Urinary bladder (tissue), 4 donors: ENCODE data around the gene CST4. TPM values are rescaled to one million over a fixed set of nuclear protein-coding genes. Genes with fewer than 3 reads are reported as not detected.
"Not testable (repeated sequence)": the region's sequence is repeated elsewhere in the genome, so short reads cannot be mapped to it uniquely, and the experiment has no call there.

Source experiments
- DNase-seq: peaks from one replicate; pipeline ENCODE4 v3.0.0-alpha.2; 2015; ENCODE audit errors: extremely low spot score
- H3K27ac ChIP-seq: one replicate; pipeline ENCODE4 v1.5.1; 2013; ENCODE audit warnings: low read depth, mild to moderate bottlenecking, moderate library complexity
- H3K36me3 ChIP-seq: one replicate; pipeline ENCODE4 v1.6.1; 2013; ENCODE audit warnings: mild to moderate bottlenecking, moderate library complexity; ENCODE audit not compliant: insufficient read depth
- H3K4me1 ChIP-seq: one replicate; pipeline ENCODE4 v1.6.1; 2013; ENCODE audit warnings: mild to moderate bottlenecking, moderate library complexity; ENCODE audit not compliant: insufficient read depth
- H3K4me3 ChIP-seq: one replicate; pipeline ENCODE4 v1.5.1; 2013; ENCODE audit warnings: low read depth, low read length
- WGBS: extraction: QIAGEN DNeasy Blood & Tissue Kit; methylation state at CpG from one replicate; pipeline ENCODE4 v1.1.7; 2013; 5-methylcytosine and 5-hydroxymethylcytosine counted together
- polyA plus RNA-seq: library from polyadenylated mRNA; stranded (reverse); fragments of 200-250 nt; gene quantifications from one replicate; pipeline ENCODE4 v1.2.3, GENCODE V29; 2013
- total RNA-seq: library from RNA; depleted of rRNA; stranded (reverse); fragments of >200 nt; gene quantifications from one replicate; pipeline ENCODE4 v1.2.3, GENCODE V29; 2014
- donor health status: healthy with polysubstance abuse.
- donor health status: healthy.

CST4 gene
- total and polyA plus RNA-seq, 2 donors: not detected

DNA sequence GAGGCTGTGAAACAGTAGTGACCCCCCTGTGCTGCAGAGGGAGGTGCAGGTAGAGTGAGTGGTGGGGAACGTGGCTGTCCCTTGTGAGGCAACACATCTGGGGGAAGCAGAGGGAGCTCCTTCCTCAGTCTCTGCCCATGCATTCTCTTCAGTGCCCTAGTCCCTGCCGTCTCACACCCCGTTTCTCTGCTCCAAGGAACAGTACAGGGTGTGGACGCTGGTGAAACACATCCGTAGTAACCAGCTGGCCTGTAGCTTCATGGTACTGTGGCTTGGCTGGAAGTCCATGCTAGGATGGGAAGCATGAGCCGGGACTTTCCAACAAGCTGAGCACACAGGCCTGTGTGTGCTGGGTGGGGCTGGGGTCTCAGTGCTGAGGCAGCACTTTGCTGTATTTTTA, 25.7 kb downstream of the CST4 start:
- no peaks in the 10 kb centered on the region for H3K4me1 ChIP-seq
- no peak for DNase-seq
- WGBS: 73% methylated on average over 6 of the region's 6 CpGs
- H3K36me3 ChIP-seq: no peaks in the 10 kb centered on the region
- no peak overlapping the region for H3K4me3 ChIP-seq
- no peak overlapping the region for H3K27ac ChIP-seq

DNA sequence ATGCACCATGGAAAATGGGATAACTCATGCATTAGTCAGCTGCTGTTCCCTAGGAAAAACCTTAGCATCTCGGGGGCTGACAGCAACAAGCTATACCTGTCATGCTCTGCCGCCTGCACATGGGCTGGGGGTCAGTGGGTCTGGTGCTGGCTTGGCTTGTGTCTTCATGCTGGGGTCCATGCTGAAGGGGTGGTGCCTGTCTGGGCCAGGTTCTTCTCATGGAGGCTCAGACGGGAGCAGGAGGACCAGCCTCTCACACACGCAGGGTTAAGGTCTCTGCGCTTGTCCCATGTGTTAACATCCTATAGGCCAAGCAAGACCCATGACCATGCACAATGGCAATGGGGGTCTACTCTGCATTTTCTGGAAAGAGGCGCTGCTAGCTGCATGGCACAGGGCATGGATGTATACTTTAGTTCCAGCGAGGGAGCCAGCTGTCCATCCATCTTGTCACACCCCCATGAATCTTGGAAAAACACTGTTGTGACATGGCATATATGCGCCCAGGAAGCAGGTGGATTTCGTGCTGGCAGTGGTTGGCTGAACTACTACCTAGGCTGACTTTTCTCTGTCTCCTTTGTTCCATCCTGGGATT, 26.5 kb downstream of the CST4 start:
- Histone ChIP-seq H3K4me3 (no peak overlapping the region), H3K27ac (no peak overlapping the region), H3K36me3 (no peaks in the 10 kb centered on the region), H3K4me1 (no peaks in the 10 kb centered on the region)
- DNase-seq: no peak
- WGBS: 94% methylated on average over 9 of the region's 9 CpGs

- Histone ChIP-seq H3K4me3 (no peak overlapping the region), H3K4me1 (no peaks in the 10 kb centered on the region), H3K36me3 (no peaks in the 10 kb centered on the region), H3K27ac (no peak overlapping the region)
- WGBS: 90% methylated on average over 6 of the region's 6 CpGs
- DNase-seq: no peak
Measured at GRCh38 chr20:23661002-23661429, 27.8 kb downstream of the CST4 start.

DNA sequence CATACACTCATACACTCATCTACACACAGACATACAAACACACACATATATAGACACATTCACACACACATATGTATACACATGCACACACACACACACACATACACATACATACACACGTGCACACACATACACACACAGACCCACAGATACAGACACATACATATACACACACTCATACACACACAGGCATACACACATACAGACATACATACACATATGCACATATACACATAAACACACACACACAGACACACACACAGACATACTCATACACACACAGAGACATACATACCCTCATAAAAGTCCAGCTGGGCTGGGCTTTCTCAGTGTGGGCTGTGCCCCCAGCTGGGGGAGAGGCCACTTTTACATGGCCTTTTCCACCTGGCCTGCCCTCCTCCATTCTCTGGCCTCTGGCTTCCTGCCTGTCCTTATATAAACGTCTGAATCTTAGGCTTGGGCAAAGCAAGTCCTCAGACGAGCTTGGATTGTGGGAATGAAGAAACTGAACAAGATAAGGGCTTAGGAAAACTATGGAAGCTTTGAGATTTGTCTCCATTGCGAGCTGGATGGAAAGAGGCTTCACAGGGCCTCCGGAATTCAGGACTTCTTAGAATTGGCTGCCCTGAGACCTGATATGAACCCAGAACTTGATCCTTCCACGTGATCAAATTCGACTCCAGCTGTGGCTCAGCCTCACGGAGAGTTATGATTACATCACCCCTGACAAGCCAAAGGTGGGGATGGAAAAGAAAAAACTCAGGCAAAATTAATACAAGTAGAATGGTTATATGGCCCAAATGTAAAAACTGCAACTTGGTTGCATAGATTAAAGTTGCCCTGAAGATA, 28.6 kb downstream of the CST4 start:
- no peaks in the 10 kb centered on the region for H3K36me3 ChIP-seq
- no peak for DNase-seq
- no peaks in the 10 kb centered on the region for H3K4me1 ChIP-seq
- 33% methylated on average over 8 of the region's 8 CpGs for WGBS
- H3K27ac ChIP-seq: no peak overlapping the region
- no peak overlapping the region for H3K4me3 ChIP-seq

DNA sequence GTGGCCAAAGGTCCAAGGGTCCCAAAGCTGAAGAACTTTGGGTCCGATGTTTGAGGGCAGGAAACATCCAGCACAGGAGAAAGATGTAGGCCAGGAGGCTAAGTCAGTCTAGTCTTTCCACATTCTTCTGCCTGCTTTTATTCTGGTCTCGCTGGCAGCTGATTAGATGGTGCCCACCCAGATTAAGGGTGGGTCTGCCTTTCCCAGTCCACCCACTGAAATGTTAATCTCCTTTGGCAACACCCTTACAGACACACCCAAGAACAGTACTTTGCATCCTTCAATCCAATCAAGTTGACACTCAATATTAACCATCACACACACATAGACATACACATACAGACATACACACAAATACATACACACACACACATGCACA, 29.2 kb downstream of the CST4 start:
- H3K4me1 ChIP-seq, DNase-seq, H3K4me3 ChIP-seq, H3K36me3 ChIP-seq, H3K27ac ChIP-seq: not testable (repeated sequence)
- WGBS: 85% methylated on average over 2 of the region's 2 CpGs

DNA sequence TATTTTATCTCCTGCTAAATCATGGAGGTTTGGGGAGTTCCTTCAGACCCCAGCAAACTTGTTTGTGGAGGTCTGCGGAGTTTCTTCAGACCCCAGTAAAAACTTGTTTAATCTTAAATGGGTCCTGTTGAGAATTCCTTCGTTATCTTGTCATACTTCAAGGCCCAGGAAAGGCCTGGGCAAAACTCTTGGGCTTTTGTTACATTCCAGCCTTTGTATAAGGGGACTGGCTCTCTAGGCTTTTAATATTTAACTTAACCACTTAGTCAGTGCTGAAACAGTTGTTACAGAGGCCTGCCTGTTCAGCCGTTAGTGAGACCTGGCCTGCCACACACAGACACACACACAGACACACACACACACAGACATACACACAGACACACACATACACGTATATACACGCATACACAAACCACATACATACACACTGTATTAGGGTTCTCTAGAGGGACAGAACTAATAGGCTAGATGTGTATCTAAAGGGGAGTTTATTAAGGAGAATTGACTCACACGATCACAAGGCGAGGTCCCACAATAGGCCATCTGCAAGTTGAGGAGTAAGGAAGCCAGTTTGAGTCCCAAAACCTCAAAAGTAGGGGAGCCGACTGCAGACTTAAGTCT, 29.7 kb downstream of the CST4 start:
- WGBS: 90% methylated on average over 8 of the region's 8 CpGs
- Histone ChIP-seq H3K27ac (no peak overlapping the region), H3K4me3 (no peak overlapping the region), H3K36me3 (no peaks in the 10 kb centered on the region), H3K4me1 (no peaks in the 10 kb centered on the region)
- no peak for DNase-seq

DNA sequence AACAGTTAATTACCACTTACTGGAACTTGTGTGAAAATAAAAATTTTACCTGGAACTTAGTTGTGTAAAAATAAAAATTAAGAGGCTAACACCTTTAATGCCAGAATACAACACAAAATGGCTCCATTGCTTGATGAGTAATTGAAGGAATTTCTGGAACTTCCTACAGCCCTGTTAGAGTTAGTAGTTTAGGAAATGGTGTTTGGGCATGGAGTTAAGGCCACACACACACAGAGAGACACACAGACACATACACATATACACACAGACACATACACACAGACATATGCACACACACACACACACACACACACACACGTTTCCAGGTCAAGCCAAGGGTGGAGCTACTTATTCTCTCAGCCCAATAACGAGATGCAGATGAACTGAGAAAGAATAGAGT, 30.5 kb downstream of the CST4 start:
- no peaks in the 10 kb centered on the region for H3K4me1 ChIP-seq
- H3K27ac ChIP-seq: no peak overlapping the region
- no peak overlapping the region for H3K4me3 ChIP-seq
- no peak for DNase-seq
- H3K36me3 ChIP-seq: no peaks in the 10 kb centered on the region
- 66% methylated on average over 2 of the region's 2 CpGs for WGBS

DNA sequence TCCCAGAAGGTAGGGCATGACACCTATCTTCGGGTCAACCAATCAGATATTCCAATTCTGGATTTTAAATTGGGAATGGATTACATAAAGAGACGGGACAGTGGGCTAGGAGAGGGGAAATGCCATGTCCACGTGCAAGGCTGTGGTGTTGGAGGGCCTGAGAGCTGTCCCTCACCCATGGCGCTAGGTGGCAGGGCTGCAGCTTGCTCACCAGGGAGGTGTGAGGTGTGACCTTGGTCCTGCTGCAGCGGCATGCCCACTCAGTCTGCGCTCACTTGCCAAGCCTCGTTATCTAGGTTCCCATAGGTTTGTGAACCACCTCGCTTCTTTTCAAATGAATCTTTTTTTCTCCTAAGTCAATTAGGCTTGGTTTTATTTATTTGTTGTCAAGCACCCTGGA, 31.6 kb downstream of the CST4 start:
- 77% methylated on average over 8 of the region's 8 CpGs for WGBS
- Histone ChIP-seq H3K4me3 (no peak overlapping the region), H3K27ac (no peak overlapping the region), H3K4me1 (no peaks in the 10 kb centered on the region), H3K36me3 (no peaks in the 10 kb centered on the region)
- no peak for DNase-seq

- no peak for DNase-seq
- Histone ChIP-seq H3K4me3 (no peak overlapping the region), H3K4me1 (no peaks in the 10 kb centered on the region), H3K27ac (no peak overlapping the region), H3K36me3 (no peaks in the 10 kb centered on the region)
- 70% methylated on average over 10 of the region's 10 CpGs for WGBS
Measured at GRCh38 chr20:23656372-23656771, 32.5 kb downstream of the CST4 start.

GRCh38 chr20:23655491-23656211, 33.2 kb downstream of the CST4 start:
- Histone ChIP-seq H3K36me3 (no peaks in the 10 kb centered on the region), H3K4me1 (no peaks in the 10 kb centered on the region), H3K27ac (no peak overlapping the region), H3K4me3 (no peak overlapping the region)
- WGBS: 40% methylated on average over 23 of the region's 23 CpGs
- DNase-seq: no peak

GRCh38 chr20:23654717-23655116, 34.1 kb downstream of the CST4 start:
- H3K4me3 ChIP-seq: no peak overlapping the region
- DNase-seq: no peak
- H3K36me3 ChIP-seq: no peaks in the 10 kb centered on the region
- no peaks in the 10 kb centered on the region for H3K4me1 ChIP-seq
- WGBS: 60% methylated on average over 4 of the region's 4 CpGs
- no peak overlapping the region for H3K27ac ChIP-seq

DNA sequence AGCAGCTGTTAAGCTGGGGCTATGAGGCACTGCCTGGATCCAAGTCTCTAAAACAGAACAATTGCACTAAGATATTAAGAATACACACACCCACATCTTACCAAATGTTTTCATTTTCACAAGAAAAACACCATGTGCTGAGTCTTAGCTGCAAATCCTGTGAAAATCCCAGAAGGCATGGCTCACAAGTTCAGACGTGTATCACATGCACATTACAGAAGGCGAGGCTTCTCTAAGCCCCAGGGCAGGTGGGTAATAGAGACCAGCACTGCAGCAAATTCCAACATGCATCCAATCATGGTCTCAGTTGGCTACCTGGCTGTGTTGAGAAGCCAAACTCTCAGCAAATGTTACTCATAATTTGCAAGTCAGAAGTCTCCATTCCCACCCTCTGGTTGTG, 34.8 kb downstream of the CST4 start:
- 55% methylated on average over 2 of the region's 2 CpGs for WGBS
- H3K27ac ChIP-seq: no peak overlapping the region

DNA sequence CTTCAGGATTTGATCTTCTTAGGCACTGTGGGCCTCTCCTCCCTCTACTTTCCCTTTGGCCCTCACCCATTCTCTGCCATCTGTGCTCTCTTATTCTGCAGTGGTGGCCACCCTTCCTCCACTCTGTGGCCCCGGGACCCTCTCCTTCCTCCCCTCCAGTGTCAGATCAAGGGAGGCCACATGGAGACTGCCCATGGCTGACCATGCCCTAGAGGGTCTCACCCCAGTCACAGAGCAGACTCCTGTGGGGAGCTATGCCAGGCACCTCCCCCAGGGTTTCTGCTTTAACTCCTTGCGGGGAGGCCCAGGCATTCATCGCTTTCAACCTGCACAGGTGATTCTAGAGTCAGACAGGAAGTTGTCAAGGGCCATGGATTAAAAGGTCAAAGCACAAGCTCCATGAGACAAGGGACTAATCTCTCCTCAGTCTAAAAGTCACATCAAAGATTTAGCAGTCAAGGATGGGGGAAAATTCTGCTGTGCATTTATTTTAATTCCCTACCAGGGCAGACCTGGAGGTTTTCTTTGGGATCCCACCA, 35.4 kb downstream of the CST4 start:
- Histone ChIP-seq H3K4me1 (no peaks in the 10 kb centered on the region), H3K36me3 (no peaks in the 10 kb centered on the region), H3K27ac (no peak overlapping the region), H3K4me3 (no peak overlapping the region)
- 83% methylated on average over 3 of the region's 3 CpGs for WGBS
- DNase-seq: no peak

More for the DNA sequence above, 34.8 kb downstream of the CST4 start:
- Histone ChIP-seq H3K4me3 (no peak overlapping the region), H3K36me3 (no peaks in the 10 kb centered on the region), H3K4me1 (no peaks in the 10 kb centered on the region)
- DNase-seq: no peak
